A549 (cell line): ENCODE results near the gene RYR3.

Experiments used
- CBX8 ChIP-seq: fragments of 200-600 bp; sonication (generic); IDR thresholded peaks from 2 replicates; pipeline ENCODE4 v1.6.1; 2016
- CHD2 ChIP-seq: fragments of 150-350 bp; IDR thresholded peaks from 2 replicates; pipeline ENCODE4 v1.6.1; 2014; ENCODE audit warnings: low read length; ENCODE audit not compliant: partially characterized antibody
- CTCF ChIP-seq: fragments of >200 bp; sonication (Bioruptor Twin); formaldehyde crosslinking; IDR thresholded peaks from 3 replicates; pipeline ENCODE4 v1.5.1; 2016
- HDAC2 ChIP-seq: fragments of 200-600 bp; sonication (generic); IDR thresholded peaks from 2 replicates; pipeline ENCODE4 v1.6.1; 2016
- MAFK ChIP-seq: fragments of 450-650 bp; IDR thresholded peaks from 2 replicates; pipeline ENCODE4 v1.6.1; 2014; ENCODE audit not compliant: partially characterized antibody
- MAX ChIP-seq: IDR thresholded peaks from 2 replicates; pipeline ENCODE4 v1.6.1; 2012
- MYC ChIP-seq: IDR thresholded peaks from 2 replicates; pipeline ENCODE4 v1.6.1; 2012; ENCODE audit warnings: mild to moderate bottlenecking, inconsistent platforms, low read length, improper control_type of control experiment, borderline replicate concordance
- NR3C1 ChIP-seq: fragments of >200 bp; sonication (Bioruptor Twin); formaldehyde crosslinking; IDR thresholded peaks from 3 replicates; pipeline ENCODE4 v1.6.1; 2017
- POLR2A ChIP-seq: IDR thresholded peaks from 2 replicates; pipeline ENCODE4 v1.6.1; 2012; ENCODE audit warnings: mild to moderate bottlenecking, low read length
- POLR2AphosphoS2 ChIP-seq: conservative IDR thresholded peaks from 2 replicates; pipeline ENCODE4 v1.6.1; 2012; ENCODE audit warnings: low read length, improper control_type of control experiment, inconsistent platforms
- TFCP2L1 ChIP-seq: fragments of 250-450 bp; sonication (Bioruptor Pico); IDR thresholded peaks from 2 replicates; pipeline ENCODE4 v1.5.0; 2021; ENCODE audit warnings: mild to moderate bottlenecking
- USF2 ChIP-seq: fragments of 450-650 bp; IDR thresholded peaks from 2 replicates; pipeline ENCODE4 v1.6.1; 2014; ENCODE audit warnings: antibody characterized with exemption
- ZC3H11A ChIP-seq: fragments of 450-650 bp; IDR thresholded peaks from 2 replicates; pipeline ENCODE4 v1.6.1; 2014; ENCODE audit warnings: antibody characterized with exemption, mild to moderate bottlenecking
- ZFP36 ChIP-seq: fragments of 450-650 bp; IDR thresholded peaks from 2 replicates; pipeline ENCODE4 v1.6.1; 2014; ENCODE audit warnings: borderline replicate concordance; ENCODE audit not compliant: partially characterized antibody

GRCh38 chr15:33277689-33278088 lies 33.1 kb upstream of the RYR3 start:
- TF ChIP-seq POLR2A (no peak), CHD2 (no peak), CBX8 (no peak), CTCF (no peak), HDAC2 (no peak), MAX (no peak), ZC3H11A (no peak), TFCP2L1 (no peak), USF2 (no peak), POLR2AphosphoS2 (no peak), MYC (no peak), MAFK (no peak), ZFP36 (no peak), NR3C1 (no peak)
